Stimulated activated CD8-positive, alpha-beta memory T cell treated with anti-CD3 and anti-CD28 coated beads, Interleukin-15, amount 100 ng/mL, for 4 hours (primary cell): ENCODE measurements around the gene TRIM65.
"Not testable (repeated sequence)": the region's sequence is repeated elsewhere in the genome, so short reads cannot be mapped to it uniquely, and the experiment has no call there.

Source experiments
- DNase-seq, 2 donors: peaks; one replicate each; pipeline ENCODE4 v3.0.0-alpha.2; 2020; ENCODE audit warnings: low read depth in 2 of 2

TRIM65 gene

GRCh38 chr17:75897160-75898019 is 639 bp upstream of the TRIM65 start:
- no peak for DNase-seq

GRCh38 chr17:75895370-75896155 is 1.2 kb downstream of the TRIM65 start:
- DNase-seq, result no peak

GRCh38 chr17:75894049-75894733 is 2.6 kb downstream of the TRIM65 start:
- no peak for DNase-seq

GRCh38 chr17:75893305-75894048 is 3.3 kb downstream of the TRIM65 start:
- DNase-seq, result no peak

DNA sequence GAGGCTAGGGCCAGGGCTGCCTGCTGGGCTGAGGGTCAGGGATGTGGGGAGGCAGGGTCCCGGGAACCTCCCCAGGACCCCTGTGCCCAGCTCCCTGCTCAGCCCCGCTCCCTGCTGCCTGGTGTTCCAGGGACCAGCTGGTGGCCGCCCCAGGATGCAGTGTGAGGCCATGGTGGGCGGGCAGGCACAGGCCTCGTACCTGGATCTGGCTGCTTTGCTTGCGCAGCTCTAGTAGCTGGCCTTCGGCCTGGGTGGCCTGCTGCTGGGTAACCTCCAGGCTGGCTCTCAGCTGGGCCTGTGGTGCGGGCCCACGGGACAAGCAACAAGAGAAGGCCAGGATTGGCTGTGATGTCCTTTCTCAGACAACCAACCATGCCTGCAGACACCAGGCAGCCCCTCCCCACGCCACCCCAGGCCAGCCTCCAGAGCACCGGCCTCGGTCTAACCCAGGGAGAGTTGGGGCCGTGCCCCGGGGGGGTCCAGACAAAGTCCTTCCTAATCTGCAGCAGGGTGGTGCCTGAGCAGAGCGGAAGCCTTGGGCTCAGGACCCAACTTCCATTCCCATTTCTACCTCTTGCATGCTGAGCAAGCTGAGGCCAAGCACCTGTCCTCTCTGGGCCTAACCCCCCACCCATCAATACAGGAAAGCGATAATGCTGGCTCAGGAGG is 4.1 kb downstream of the TRIM65 start:
- no peak for DNase-seq

DNA sequence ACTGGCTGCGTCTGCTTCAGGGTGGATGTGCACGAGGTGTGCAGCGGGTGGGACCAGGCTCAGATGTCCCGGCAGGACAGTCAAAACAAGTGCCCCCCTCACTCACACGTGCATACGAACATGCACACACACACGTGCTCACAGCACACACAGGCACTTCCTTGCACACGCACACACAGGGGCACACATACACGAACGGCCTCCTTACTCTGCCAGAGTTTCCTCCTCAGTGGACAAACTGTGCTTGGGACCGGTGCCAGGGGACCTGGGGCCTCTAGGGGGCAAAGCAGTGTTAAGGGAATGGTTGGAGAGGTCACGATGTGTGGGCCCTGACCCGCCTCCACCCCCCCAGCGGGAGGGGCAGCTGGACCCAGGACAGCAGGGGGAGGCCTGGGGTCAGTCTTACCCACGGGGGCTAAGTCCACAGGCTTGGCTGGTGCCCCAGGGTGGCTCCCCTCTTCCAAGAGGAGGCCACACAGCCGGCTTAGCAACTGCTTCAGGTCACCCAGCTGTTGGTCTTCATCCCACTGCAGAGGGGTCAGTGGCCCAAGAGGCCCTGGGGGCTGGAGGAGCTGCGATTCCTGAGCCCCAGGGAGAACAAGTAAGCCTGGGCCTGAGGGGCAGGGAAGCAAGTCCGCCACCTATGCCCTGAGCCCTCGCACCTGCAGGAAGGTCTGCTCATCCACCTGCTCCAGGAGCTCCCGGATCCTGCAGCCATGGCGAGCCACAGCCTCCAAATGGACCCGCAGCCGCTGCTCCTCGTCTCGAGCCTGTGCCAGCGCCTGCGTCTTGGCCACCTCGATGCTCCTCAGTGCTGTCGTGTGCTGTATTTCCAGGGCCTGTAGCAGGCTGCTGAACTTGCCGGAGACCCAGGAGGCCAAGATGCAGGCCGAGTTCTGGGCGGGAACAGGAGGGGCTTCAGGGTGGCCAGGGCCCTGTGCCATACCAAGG is 4.9 kb downstream of the TRIM65 start:
- DNase-seq, result no peak

DNA sequence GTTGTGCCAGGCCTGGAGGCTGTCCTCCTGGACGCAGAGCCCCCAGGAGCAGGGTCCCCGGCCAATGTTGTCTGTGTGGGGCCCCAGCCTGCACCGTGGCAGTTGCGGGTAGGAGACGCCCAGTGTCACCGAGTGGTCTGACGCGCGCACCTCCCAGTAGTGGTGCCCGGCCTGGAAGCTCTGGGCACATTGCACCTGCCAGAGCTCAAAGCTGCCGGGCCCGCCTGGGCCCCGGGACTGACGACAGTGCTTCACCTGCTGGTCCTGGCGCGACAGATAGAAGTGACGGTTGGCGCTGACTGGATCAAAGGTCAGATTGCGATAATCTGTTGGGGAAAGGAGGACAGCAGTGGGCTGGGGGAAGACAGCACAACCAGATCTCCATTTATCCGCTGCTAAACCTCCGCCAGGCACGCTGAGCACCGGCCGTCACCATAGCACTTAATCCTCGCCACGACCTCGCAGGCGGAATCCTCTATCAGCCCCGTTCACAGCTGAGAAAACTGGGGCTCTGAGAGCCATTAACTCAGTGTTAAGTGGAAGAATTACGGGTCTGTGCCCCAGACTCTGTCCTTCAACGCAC is 5.6 kb downstream of the TRIM65 start:
- no peak for DNase-seq

DNA sequence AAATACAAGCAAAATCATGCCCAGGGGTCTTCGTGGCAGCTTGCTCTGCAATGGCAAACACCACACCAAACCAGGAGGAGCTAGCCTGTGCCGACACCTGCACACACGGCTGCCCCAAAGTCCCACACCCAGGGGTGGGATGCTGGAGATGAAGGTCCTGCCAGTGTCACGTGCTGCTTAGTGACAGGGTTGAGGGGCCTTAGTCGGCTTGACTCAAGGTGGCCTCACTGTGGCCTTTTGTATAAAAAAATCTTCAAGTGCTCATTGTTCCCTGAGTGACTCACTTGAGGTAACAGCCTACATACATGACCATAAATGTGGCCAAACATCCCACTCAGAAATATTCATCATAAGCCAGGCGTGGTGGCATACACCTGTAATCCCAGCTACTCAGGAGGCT is 7.3 kb downstream of the TRIM65 start:
- DNase-seq, result no peak

DNA sequence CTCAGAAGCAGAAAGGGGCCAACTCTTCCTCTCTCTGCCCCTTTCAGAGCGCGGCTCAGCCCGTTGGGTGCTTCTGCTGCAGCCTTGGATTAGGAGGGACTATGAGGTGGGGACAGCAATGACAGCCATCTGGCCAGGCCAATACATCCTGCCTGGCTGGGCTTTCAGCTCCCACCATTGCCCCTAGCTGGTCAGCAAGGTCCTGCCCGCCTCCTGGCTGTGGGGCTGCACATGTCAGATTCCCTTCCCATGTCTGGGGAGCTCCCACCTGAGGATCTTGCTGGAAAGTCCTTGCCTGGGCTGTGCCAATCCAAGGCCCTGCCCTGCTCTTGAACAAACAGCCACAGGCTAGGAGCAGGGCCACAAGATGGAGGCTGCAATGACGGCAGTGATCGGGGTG is 8.3 kb downstream of the TRIM65 start:
- DNase-seq, result no peak

- DNase-seq, result not testable (repeated sequence)
These were observed 10.9 kb downstream of the TRIM65 start for GRCh38 chr17:75885860-75886259.

GRCh38 chr17:75885431-75885830 is 11.3 kb downstream of the TRIM65 start:
- DNase-seq, result no peak

DNA sequence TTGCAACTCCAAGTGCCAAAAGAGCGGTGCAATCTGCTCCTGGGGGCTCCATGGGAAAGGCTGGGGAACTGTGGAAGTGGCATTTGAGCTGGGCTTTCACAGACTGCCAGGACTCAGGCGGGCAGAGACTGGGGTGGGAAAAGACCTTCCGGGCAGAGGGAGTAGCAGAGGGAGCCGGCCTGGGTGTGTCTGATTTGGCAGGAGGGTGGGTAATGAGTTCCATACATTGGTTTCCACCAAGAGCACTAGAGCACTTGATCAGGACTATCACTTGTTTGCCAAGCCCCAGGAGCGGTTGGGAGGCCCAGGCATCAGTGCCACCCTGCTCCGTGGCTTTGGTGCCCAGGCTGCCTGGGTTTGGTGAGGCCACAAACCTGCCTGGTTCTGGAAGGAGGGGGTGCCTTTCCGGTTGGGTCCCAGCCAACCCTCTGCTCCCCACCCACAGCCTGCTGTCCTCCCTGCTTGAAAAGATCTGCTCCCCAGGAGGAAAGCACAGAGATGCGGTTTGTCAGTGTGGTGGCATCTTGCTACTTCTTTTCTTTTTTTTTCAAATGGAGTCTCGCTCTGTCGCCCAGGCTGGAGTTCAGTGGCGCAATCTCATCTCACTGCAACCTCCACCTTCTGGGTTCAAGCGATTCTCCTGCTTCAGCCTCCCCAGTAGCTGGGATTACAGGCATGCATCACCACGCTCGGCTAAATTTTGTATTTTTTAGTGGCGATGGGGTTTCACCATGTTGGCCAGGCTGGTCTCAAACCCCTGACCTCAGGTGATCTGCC is 14.9 kb downstream of the TRIM65 start:
- DNase-seq, result no peak

GRCh38 chr17:75880266-75880665 is 16.5 kb downstream of the TRIM65 start:
- no peak for DNase-seq

DNA sequence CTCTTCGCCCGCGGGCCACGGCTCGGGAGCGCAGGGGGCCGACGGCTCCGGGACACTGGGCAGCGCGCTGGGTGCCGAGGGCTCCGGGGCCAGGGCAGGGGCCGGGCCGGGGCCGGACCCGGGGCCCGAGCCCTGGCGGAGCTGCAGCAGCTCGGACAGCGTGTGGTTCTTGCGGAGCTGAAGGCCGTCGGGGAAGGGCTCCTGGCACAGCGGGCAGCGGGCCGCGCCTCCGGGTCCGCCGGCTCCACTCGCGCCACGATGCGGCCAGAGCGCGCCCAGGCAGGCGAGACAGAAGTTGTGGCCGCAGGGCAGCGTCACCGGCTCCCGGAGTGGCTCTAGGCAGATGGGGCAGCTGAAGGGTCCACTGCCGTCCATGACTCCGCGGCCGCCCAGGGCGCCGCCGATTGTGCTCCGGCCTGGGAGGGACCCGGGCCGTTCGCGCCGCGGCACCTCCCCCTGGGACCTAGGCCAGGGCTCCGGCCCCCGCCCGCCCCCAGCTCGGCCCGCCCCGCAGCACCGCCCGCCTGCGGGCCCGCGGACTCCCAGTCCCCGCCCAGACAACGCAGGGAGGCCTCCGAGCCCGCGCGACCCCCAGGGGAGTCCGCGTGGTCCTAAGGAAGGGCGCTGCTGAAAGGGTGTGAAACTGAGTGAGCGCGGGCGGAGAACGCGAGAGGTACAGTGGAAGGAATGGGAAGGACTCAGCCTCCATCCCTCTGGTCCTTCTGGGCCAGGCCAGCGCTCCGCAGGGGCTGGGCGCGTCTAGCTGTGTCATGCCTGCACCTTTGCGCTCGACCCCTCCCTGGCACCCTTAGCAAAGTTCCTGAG is 18.4 kb downstream of the TRIM65 start, which contains the start of gene TRIM47:
Gene TRIM47, minus strand, starts transcription at position 408 of the 825 bp plus-strand sequence. Its CDS starts 33 bp downstream, at position 375.
- DNase-seq, result no peak

DNA sequence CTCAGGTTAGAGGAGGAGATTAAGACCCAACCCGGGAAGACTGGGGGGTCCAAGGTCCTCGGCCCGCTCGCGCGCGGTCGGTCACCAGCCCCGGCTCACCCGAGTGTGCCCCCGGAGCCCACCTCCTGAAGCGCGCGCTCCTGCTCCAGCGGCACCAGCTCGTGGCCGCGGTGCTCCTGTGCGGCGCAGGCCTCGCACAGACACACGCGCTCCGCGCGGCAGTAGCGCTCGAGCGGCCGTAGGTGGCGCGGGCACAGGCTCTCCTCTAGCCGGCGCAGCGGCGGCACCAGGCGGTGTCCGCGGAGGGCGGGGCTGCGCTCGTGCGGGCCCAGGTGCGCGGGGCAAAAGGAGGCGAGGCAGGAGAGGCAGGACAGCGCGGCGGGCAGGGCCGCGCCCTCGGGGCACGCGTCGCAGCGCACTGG is 19.0 kb downstream of the TRIM65 start:
- DNase-seq, result peak; percentile 37 to 40

DNA sequence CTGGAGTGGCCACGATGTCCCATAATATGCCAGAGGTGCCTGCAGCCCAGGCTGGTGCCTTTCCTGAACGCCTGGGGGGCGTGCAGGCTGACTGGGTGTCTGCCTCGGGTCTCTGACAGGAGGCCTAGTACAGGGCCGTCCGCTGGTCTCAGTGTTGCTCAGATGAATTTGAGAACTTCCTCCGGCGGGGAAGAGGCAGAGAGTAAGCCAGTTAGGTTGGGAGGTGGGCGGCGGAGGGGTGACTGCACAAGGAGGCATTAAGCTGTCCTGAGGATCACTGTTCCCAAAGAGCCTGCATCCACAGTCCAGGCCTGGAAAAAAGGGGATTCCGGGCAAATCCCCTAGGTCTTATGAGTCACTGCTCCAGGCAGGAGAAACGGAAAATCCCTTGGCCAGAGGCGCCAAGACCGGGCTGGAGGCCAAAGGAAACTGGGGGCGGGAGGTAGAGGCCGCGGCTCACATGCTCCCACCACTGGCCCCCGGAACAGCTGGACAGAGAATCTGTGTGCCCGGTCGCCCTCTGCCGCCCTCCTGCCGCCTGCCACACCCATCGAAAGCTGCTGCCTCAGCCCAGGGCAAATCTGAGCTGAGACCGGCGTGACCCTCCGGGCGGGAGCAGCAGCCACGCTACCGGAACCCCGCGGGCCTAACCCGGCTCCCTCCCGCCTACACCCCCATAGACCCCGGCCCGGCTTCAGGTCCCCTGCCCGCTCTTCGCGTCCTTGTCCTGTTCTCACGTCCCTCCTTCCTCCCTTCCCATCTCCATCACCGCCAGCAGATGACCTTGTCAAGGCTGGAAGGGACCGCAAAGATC is 19.6 kb downstream of the TRIM65 start:
- DNase-seq, result no peak
